Calu3 (cell line): ENCODE results near the gene CHIC1. TPM values are rescaled to one million over a fixed set of nuclear protein-coding genes. Genes with fewer than 3 reads are reported as not detected.

ENCODE experiments used
- BruUV-seq: library from RNA; stranded (reverse); fragments of 400-500 nt; replicated peaks from 2 replicates; lab custom pipeline; 2021; lab: Mats Ljungman, UMichigan
- CTCF ChIA-PET: fragments of 300-600 bp; sonication (Branson Sonifier 250); formaldehyde crosslinking; loops from one replicate; lab custom pipeline; 2022; ENCODE audit warnings: antibody characterized with exemption; lab: Charles Lee
- DNase-seq: peaks from one replicate; pipeline ENCODE4 v3.0.0; 2022
- H3K27ac Mint-ChIP-seq: one replicate; pipeline ENCODE4 v1.8.0; 2022; ENCODE audit warnings: mixed read lengths; ENCODE audit not compliant: unreplicated experiment
- H3K27me3 Mint-ChIP-seq: one replicate; pipeline ENCODE4 v1.8.0; 2022; ENCODE audit warnings: mixed read lengths; ENCODE audit not compliant: unreplicated experiment
- H3K36me3 Mint-ChIP-seq: one replicate; pipeline ENCODE4 v1.8.0; 2022; ENCODE audit warnings: mild to moderate bottlenecking, moderate library complexity, mixed read lengths; ENCODE audit not compliant: insufficient read depth, unreplicated experiment
- H3K4me1 Mint-ChIP-seq: one replicate; pipeline ENCODE4 v1.8.0; 2022; ENCODE audit warnings: mild to moderate bottlenecking, low read depth, mixed read lengths; ENCODE audit not compliant: unreplicated experiment
- H3K4me3 Mint-ChIP-seq: one replicate; pipeline ENCODE4 v1.8.0; 2022; ENCODE audit warnings: mild to moderate bottlenecking, low read depth, moderate library complexity, mixed read lengths; ENCODE audit not compliant: unreplicated experiment
- H3K9me3 Mint-ChIP-seq: one replicate; pipeline ENCODE4 v1.8.0; 2022; ENCODE audit warnings: low read depth, mixed read lengths; ENCODE audit not compliant: unreplicated experiment
- CTCF ChIP-seq: fragments of 200-600 bp; IDR thresholded peaks from one replicate; pipeline ENCODE4 v1.8.0; 2022; ENCODE audit warnings: antibody characterized with exemption; ENCODE audit not compliant: unreplicated experiment
- intact Hi-C: fragments of 100-400 bp; cut with micrococcal nuclease; formaldehyde crosslinking; loops from one replicate; pipeline ENCODE4 v1.10.0; 2022; ENCODE audit not compliant: unreplicated experiment
- total RNA-seq: library from RNA; stranded (reverse); gene quantifications from 2 replicates; pipeline ENCODE4 v1.2.3, GENCODE V29; 2022

Gene CHIC1
- total RNA-seq, 1 experiment from 2014 or later: 7.8 TPM

GRCh38 chrX:73556159-73556558 lies 6.8 kb upstream of the CHIC1 start:
- peaks cover 7% of the 10 kb centered on the region for H3K4me1 Mint-ChIP-seq
- no peak for DNase-seq
- no TSS peak for BruUV-seq
- no peak for TF ChIP-seq CTCF
- H3K36me3 Mint-ChIP-seq: no peaks in the 10 kb centered on the region
- H3K27me3 Mint-ChIP-seq: no peaks in the 10 kb centered on the region
- intact Hi-C loops: no loop called here
- no peak overlapping the region for H3K4me3 Mint-ChIP-seq
- no peak overlapping the region for H3K27ac Mint-ChIP-seq
- CTCF ChIA-PET: no interaction called here
- H3K9me3 Mint-ChIP-seq: peaks cover 7% of the 10 kb centered on the region

- H3K36me3 Mint-ChIP-seq: peaks cover 15% of the 10 kb centered on the region
- no peaks in the 10 kb centered on the region for H3K9me3 Mint-ChIP-seq
- H3K27ac Mint-ChIP-seq: no peak overlapping the region
- no peak for DNase-seq
- no TSS peak for BruUV-seq
- no peak for TF ChIP-seq CTCF
- H3K27me3 Mint-ChIP-seq: no peaks in the 10 kb centered on the region
- peaks cover 8% of the 10 kb centered on the region for H3K4me1 Mint-ChIP-seq
- no peak overlapping the region for H3K4me3 Mint-ChIP-seq
- CTCF ChIA-PET: no interaction called here
- intact Hi-C loops: no loop called here
Measured at GRCh38 chrX:73561801-73562200, 1.2 kb upstream of the CHIC1 start.

- Mint-ChIP-seq H3K27me3 (no peaks in the 10 kb centered on the region), H3K4me3 (peak overlapping the region; percentile 71), H3K4me1 (peaks cover 8% of the 10 kb centered on the region), H3K27ac (peak overlapping the region; percentile 47), H3K9me3 (no peaks in the 10 kb centered on the region), H3K36me3 (peaks cover 15% of the 10 kb centered on the region)
- no peak for DNase-seq
- intact Hi-C loops: no loop called here
- CTCF ChIA-PET: no interaction called here
- TF ChIP-seq CTCF: no peak
- BruUV-seq: no TSS peak
Measured at GRCh38 chrX:73562458-73562857, 539 bp upstream of the CHIC1 start.

- intact Hi-C loops: no loop called here
- Mint-ChIP-seq H3K27me3 (no peaks in the 10 kb centered on the region), H3K4me1 (peaks cover 8% of the 10 kb centered on the region), H3K27ac (peak overlapping the region; percentile 47), H3K4me3 (peak overlapping the region; percentile 71), H3K9me3 (no peaks in the 10 kb centered on the region), H3K36me3 (peaks cover 15% of the 10 kb centered on the region)
- no peak for DNase-seq
- TF ChIP-seq CTCF: no peak
- CTCF ChIA-PET: interaction anchor here (0.8 kb wide), 1 partner anchor 95 kb away, joined by 5 read pairs; no protein-coding TSS in a partner anchor
- BruUV-seq: no TSS peak
Measured at GRCh38 chrX:73563738-73564068, 706 bp downstream of the CHIC1 start.
